CD4-positive, alpha-beta T cell treated with Interleukin-4 for 1 hour (primary cell): Measurements from ENCODE around the gene CLEC6A.
A peak's percentile ranks its signal among the peaks of the same experiment; 100 is the strongest.
"Not testable (repeated sequence)": the region's sequence is repeated elsewhere in the genome, so short reads cannot be mapped to it uniquely, and the experiment has no call there.

Experiments used
- DNase-seq, 2 donors: peaks; one replicate each; pipeline ENCODE4 v3.0.0-alpha.2; 2020 to 2022

The CLEC6A gene

GRCh38 chr12:8455727-8456360 lies at the start of gene CLEC6A:
CLEC6A (plus strand) TSS chr12:8455962; CDS start chr12:8456112, 150 bp downstream.
- DNase-seq = no peak

- peak in 1 of 2 donors; percentile 61 for DNase-seq
Observed at GRCh38 chr12:8419576-8419975, 36.2 kb upstream of the CLEC6A start.

- DNase-seq = no peak
Observed at GRCh38 chr12:8420506-8420905, 35.3 kb upstream of the CLEC6A start.

GRCh38 chr12:8444536-8445278 lies 11.1 kb upstream of the CLEC6A start:
- not testable (repeated sequence) for DNase-seq

- no peak for DNase-seq
Observed at GRCh38 chr12:8445731-8446130, 10.0 kb upstream of the CLEC6A start.

GRCh38 chr12:8446642-8447547 lies 8.9 kb upstream of the CLEC6A start:
- no peak for DNase-seq

- DNase-seq = no peak
Observed at GRCh38 chr12:8449355-8449859, 6.4 kb upstream of the CLEC6A start.

GRCh38 chr12:8452036-8452435 lies 3.7 kb upstream of the CLEC6A start:
- DNase-seq = no peak

GRCh38 chr12:8453021-8453513 lies 2.7 kb upstream of the CLEC6A start:
- peak; percentile 10 to 57 for DNase-seq

- no peak for DNase-seq
Observed at GRCh38 chr12:8453796-8454195, 2.0 kb upstream of the CLEC6A start.

GRCh38 chr12:8455271-8455670 lies 491 bp upstream of the CLEC6A start:
- no peak for DNase-seq

- no peak for DNase-seq
Observed at GRCh38 chr12:8461426-8461825, 5.7 kb downstream of the CLEC6A start.

- no peak for DNase-seq
Observed at GRCh38 chr12:8465301-8465996, 9.7 kb downstream of the CLEC6A start.

GRCh38 chr12:8466241-8466640 lies 10.5 kb downstream of the CLEC6A start:
- DNase-seq = no peak

GRCh38 chr12:8471090-8471489 lies 15.3 kb downstream of the CLEC6A start:
- no peak for DNase-seq

- DNase-seq = no peak
Observed at GRCh38 chr12:8475508-8476203, 19.9 kb downstream of the CLEC6A start.

GRCh38 chr12:8482571-8483061 lies 26.9 kb downstream of the CLEC6A start:
- no peak for DNase-seq

- DNase-seq = no peak
Observed at GRCh38 chr12:8483079-8483478, 27.3 kb downstream of the CLEC6A start.

GRCh38 chr12:8491646-8492530 lies 36.1 kb downstream of the CLEC6A start:
- no peak for DNase-seq

GRCh38 chr12:8493084-8493483 lies 37.3 kb downstream of the CLEC6A start:
- peak; percentile 38 to 63 for DNase-seq
